ENCODE data around the gene TOB2. TPM values are rescaled to one million over a fixed set of nuclear protein-coding genes. Genes with fewer than 3 reads are reported as not detected.
"Not testable (repeated sequence)": the region's sequence is repeated elsewhere in the genome, so short reads cannot be mapped to it uniquely, and the experiment has no call there.

Gene TOB2
- total RNA-seq, 1 donor from 2014 or later, result 47.4 TPM

GRCh38 chr22:41436322-41437113, 10.1 kb downstream of the TOB2 start:
- Mint-ChIP-seq H3K27me3 (no peaks in the 10 kb centered on the region), H3K4me1 (ENCODE audit: unreplicated experiment) (no peaks in the 10 kb centered on the region), H3K36me3 (peaks cover 6% of the 10 kb centered on the region), H3K9me3 (no peaks in the 10 kb centered on the region), H3K4me3 (no peak overlapping the region), H3K27ac (peak overlapping the region; percentile 16)
- no peak for TF ChIP-seq CTCF (conservative IDR thresholded peaks at IDR 0.05)
- no peak for DNase-seq (ENCODE audit: extremely low spot score, unreplicated experiment)

GRCh38 chr22:41435560-41435959, 11.0 kb downstream of the TOB2 start:
- Mint-ChIP-seq H3K27me3 (no peaks in the 10 kb centered on the region), H3K4me3 (no peak overlapping the region), H3K9me3 (no peaks in the 10 kb centered on the region), H3K36me3 (peaks cover 6% of the 10 kb centered on the region), H3K4me1 (ENCODE audit: unreplicated experiment) (no peaks in the 10 kb centered on the region), H3K27ac (no peak overlapping the region)
- no peak for DNase-seq (ENCODE audit: extremely low spot score, unreplicated experiment)
- TF ChIP-seq CTCF (conservative IDR thresholded peaks at IDR 0.05), result no peak

GRCh38 chr22:41434361-41435003, 12.1 kb downstream of the TOB2 start:
- not testable (repeated sequence) for H3K27ac Mint-ChIP-seq

GRCh38 chr22:41433480-41433879, 13.1 kb downstream of the TOB2 start:
- not testable (repeated sequence) for H3K36me3 Mint-ChIP-seq

More at GRCh38 chr22:41434361-41435003, 12.1 kb downstream of the TOB2 start:
- H3K4me3 Mint-ChIP-seq; H3K4me1 Mint-ChIP-seq (ENCODE audit: unreplicated experiment); DNase-seq (ENCODE audit: extremely low spot score, unreplicated experiment); H3K27me3 Mint-ChIP-seq; H3K9me3 Mint-ChIP-seq; H3K36me3 Mint-ChIP-seq: not testable (repeated sequence)

GRCh38 chr22:41431656-41432055, 14.9 kb downstream of the TOB2 start:
- no peaks in the 10 kb centered on the region for H3K9me3 Mint-ChIP-seq
- no peak overlapping the region for H3K27ac Mint-ChIP-seq
- no peaks in the 10 kb centered on the region for H3K27me3 Mint-ChIP-seq
- H3K36me3 Mint-ChIP-seq, result peaks cover 9% of the 10 kb centered on the region
- DNase-seq (ENCODE audit: extremely low spot score, unreplicated experiment), result no peak
- H3K4me1 Mint-ChIP-seq (ENCODE audit: unreplicated experiment), result no peaks in the 10 kb centered on the region
- TF ChIP-seq CTCF (conservative IDR thresholded peaks at IDR 0.05), result no peak
- H3K4me3 Mint-ChIP-seq, result no peak overlapping the region

More at GRCh38 chr22:41433480-41433879, 13.1 kb downstream of the TOB2 start:
- not testable (repeated sequence) for DNase-seq (ENCODE audit: extremely low spot score, unreplicated experiment); H3K27ac Mint-ChIP-seq; H3K4me1 Mint-ChIP-seq (ENCODE audit: unreplicated experiment); H3K9me3 Mint-ChIP-seq; H3K4me3 Mint-ChIP-seq; H3K27me3 Mint-ChIP-seq

GRCh38 chr22:41429951-41430332, 16.7 kb downstream of the TOB2 start:
- Mint-ChIP-seq H3K9me3 (no peaks in the 10 kb centered on the region), H3K36me3 (peaks cover 10% of the 10 kb centered on the region), H3K27ac (no peak overlapping the region), H3K4me1 (ENCODE audit: unreplicated experiment) (no peaks in the 10 kb centered on the region), H3K27me3 (no peaks in the 10 kb centered on the region), H3K4me3 (no peak overlapping the region)
- TF ChIP-seq CTCF (conservative IDR thresholded peaks at IDR 0.05), result no peak
- DNase-seq (ENCODE audit: extremely low spot score, unreplicated experiment), result no peak

Data from type B pancreatic cell (in vitro differentiated cells).